HG03060 (cell line): Measurements from ENCODE around the gene FOXD2.

Experiments
- ATAC-seq: cut with Tn5 transposase; IDR thresholded peaks from one replicate; pipeline ENCODE4 v1.9.1; 2021; ENCODE audit warnings: low read depth, moderate number of reproducible peaks; ENCODE audit not compliant: unreplicated experiment

Gene FOXD2

GRCh38 chr1:47437447-47438164, at the start of gene FOXD2:
Gene FOXD2, plus strand, starts transcription at chr1:47438044. Its CDS starts 92 bp downstream, at chr1:47438136.
- ATAC-seq = peak; percentile 46

GRCh38 chr1:47388891-47389238, 49.0 kb upstream of the FOXD2 start:
- ATAC-seq = peak; percentile 58

GRCh38 chr1:47389731-47390130, 48.1 kb upstream of the FOXD2 start:
- ATAC-seq = no peak

GRCh38 chr1:47390843-47391242, 47.0 kb upstream of the FOXD2 start:
- ATAC-seq = no peak

- no peak for ATAC-seq
Observed at GRCh38 chr1:47393141-47393540, 44.7 kb upstream of the FOXD2 start.

- no peak for ATAC-seq
Observed at GRCh38 chr1:47395433-47395832, 42.4 kb upstream of the FOXD2 start.

GRCh38 chr1:47396671-47397196, 41.1 kb upstream of the FOXD2 start:
- ATAC-seq = no peak

GRCh38 chr1:47399138-47399845, 38.6 kb upstream of the FOXD2 start:
- ATAC-seq = no peak

GRCh38 chr1:47399846-47400155, 38.0 kb upstream of the FOXD2 start:
- no peak for ATAC-seq

GRCh38 chr1:47401761-47402160, 36.1 kb upstream of the FOXD2 start:
- ATAC-seq = no peak

GRCh38 chr1:47402591-47402990, 35.3 kb upstream of the FOXD2 start:
- no peak for ATAC-seq

- no peak for ATAC-seq
Observed at GRCh38 chr1:47403321-47403910, 34.4 kb upstream of the FOXD2 start.

GRCh38 chr1:47405697-47406096, 32.1 kb upstream of the FOXD2 start:
- no peak for ATAC-seq

- ATAC-seq = no peak
Observed at GRCh38 chr1:47406966-47407365, 30.9 kb upstream of the FOXD2 start.

- no peak for ATAC-seq
Observed at GRCh38 chr1:47407481-47407880, 30.4 kb upstream of the FOXD2 start.

GRCh38 chr1:47409311-47410067, 28.4 kb upstream of the FOXD2 start:
- no peak for ATAC-seq

- ATAC-seq = no peak
Observed at GRCh38 chr1:47410068-47410455, 27.8 kb upstream of the FOXD2 start.

GRCh38 chr1:47411436-47411835, 26.4 kb upstream of the FOXD2 start:
- no peak for ATAC-seq

- ATAC-seq = no peak
Observed at GRCh38 chr1:47412437-47412836, 25.4 kb upstream of the FOXD2 start.

- no peak for ATAC-seq
Observed at GRCh38 chr1:47415728-47416318, 22.0 kb upstream of the FOXD2 start, which contains the start of gene FOXE3. Gene FOXE3, plus strand, starts transcription at chr1:47416285. Its CDS starts 31 bp downstream, at chr1:47416316.
